GM21447 (cell line): ENCODE measurements around the gene GNB5.

ENCODE experiments used
- ATAC-seq: cut with Tn5 transposase; IDR thresholded peaks from one replicate; pipeline ENCODE4 v1.9.1; 2021; ENCODE audit not compliant: unreplicated experiment

The GNB5 gene

GRCh38 chr15:52144656-52145178 is 46.5 kb downstream of the GNB5 start:
- ATAC-seq: no peak

- no peak for ATAC-seq
Measured at GRCh38 chr15:52143873-52144272, 47.3 kb downstream of the GNB5 start.

GRCh38 chr15:52140646-52141045 is 50.5 kb downstream of the GNB5 start:
- no peak for ATAC-seq

GRCh38 chr15:52139599-52140462 is 51.4 kb downstream of the GNB5 start:
- no peak for ATAC-seq

- no peak for ATAC-seq
Measured at GRCh38 chr15:52137432-52138357, 53.5 kb downstream of the GNB5 start.

- no peak for ATAC-seq
Measured at GRCh38 chr15:52136442-52136980, 54.7 kb downstream of the GNB5 start.

GRCh38 chr15:52134502-52135144 is 56.6 kb downstream of the GNB5 start:
- ATAC-seq: no peak

- ATAC-seq: no peak
Measured at GRCh38 chr15:52133510-52134220, 57.5 kb downstream of the GNB5 start.

- no peak for ATAC-seq
Measured at GRCh38 chr15:52132066-52132465, 59.1 kb downstream of the GNB5 start.

GRCh38 chr15:52128568-52128967 is 62.6 kb downstream of the GNB5 start:
- ATAC-seq: no peak

- ATAC-seq: no peak
Measured at GRCh38 chr15:52124270-52124880, 66.8 kb downstream of the GNB5 start.

- ATAC-seq: no peak
Measured at GRCh38 chr15:52121896-52122295, 69.3 kb downstream of the GNB5 start.

- ATAC-seq: no peak
Measured at GRCh38 chr15:52121006-52121405, 70.2 kb downstream of the GNB5 start.

- no peak for ATAC-seq
Measured at GRCh38 chr15:52120488-52120887, 70.7 kb downstream of the GNB5 start.

- no peak for ATAC-seq
Measured at GRCh38 chr15:52118969-52119749, 72.0 kb downstream of the GNB5 start.

GRCh38 chr15:52117549-52117948 is 73.6 kb downstream of the GNB5 start:
- ATAC-seq: no peak

GRCh38 chr15:52115598-52116427 is 75.4 kb downstream of the GNB5 start:
- ATAC-seq: no peak
